Posterior cingulate gyrus (tissue), 11 donors: Measurements from ENCODE around the gene ZNF624.
"Not testable (repeated sequence)": the region's sequence is repeated elsewhere in the genome, so short reads cannot be mapped to it uniquely, and the experiment has no call there.

Experiments
- DNase-seq, 10 donors: peaks; one replicate each; pipeline versions ENCODE4 v3.0.0 to v3.0.0-alpha.2; 2020 to 2021; ENCODE audit warnings: mixed read lengths in 3 of 10
- intact Hi-C: fragments of 100-400 bp; cut with DNase I; formaldehyde crosslinking; loops from one replicate; pipeline ENCODE4 v1.15.1; 2023

ZNF624 gene

GRCh38 chr17:16653367-16654041 lies at the start of gene ZNF624:
TSS of gene ZNF624 (minus strand) at chr17:16653850.
- intact Hi-C loops, result loop anchor here (5.0 kb wide), 1 partner anchor 71 kb away; no protein-coding TSS in a partner anchor
- peak; percentile 84 to 98 (median 88) for DNase-seq

GRCh38 chr17:16697603-16698002 lies 44.0 kb upstream of the ZNF624 start:
- DNase-seq, intact Hi-C loops: not testable (repeated sequence)

- peak in 1 of 10 donors; percentile 27 for DNase-seq
- intact Hi-C loops, result not testable (repeated sequence)
Observed at GRCh38 chr17:16690447-16690846, 36.8 kb upstream of the ZNF624 start.

- DNase-seq, result peak in 3 of 10 donors; percentile 15 to 76 (median 72)
- intact Hi-C loops, result not testable (repeated sequence)
Observed at GRCh38 chr17:16689731-16690281, 36.2 kb upstream of the ZNF624 start, which contains the start of gene CCDC144A. TSS of gene CCDC144A (plus strand) at chr17:16690241. CDS start at chr17:16690401, 160 bp downstream.

- DNase-seq, intact Hi-C loops: not testable (repeated sequence)
Observed at GRCh38 chr17:16687151-16687550, 33.5 kb upstream of the ZNF624 start.

GRCh38 chr17:16686019-16686418 lies 32.4 kb upstream of the ZNF624 start:
- DNase-seq, result not testable (repeated sequence)

GRCh38 chr17:16683290-16684138 lies 29.9 kb upstream of the ZNF624 start:
- intact Hi-C loops, result not testable (repeated sequence)
- peak in 2 of 10 donors; percentile 35 to 80 for DNase-seq

More at GRCh38 chr17:16686019-16686418, 32.4 kb upstream of the ZNF624 start:
- intact Hi-C loops, result not testable (repeated sequence)

- intact Hi-C loops, result no loop called here
- DNase-seq, result no peak
Observed at GRCh38 chr17:16676676-16677268, 23.1 kb upstream of the ZNF624 start.

- intact Hi-C loops, result not testable (repeated sequence)
- DNase-seq, result peak; percentile 54 to 92 (median 66)
Observed at GRCh38 chr17:16666907-16667636, 13.4 kb upstream of the ZNF624 start.

GRCh38 chr17:16666553-16666906 lies 12.9 kb upstream of the ZNF624 start:
- not testable (repeated sequence) for DNase-seq

GRCh38 chr17:16662936-16663335 lies 9.3 kb upstream of the ZNF624 start:
- intact Hi-C loops, result no loop called here
- no peak for DNase-seq

More at GRCh38 chr17:16666553-16666906, 12.9 kb upstream of the ZNF624 start:
- intact Hi-C loops, result not testable (repeated sequence)

- intact Hi-C loops, result no loop called here
- DNase-seq, result no peak
Observed at GRCh38 chr17:16661217-16661616, 7.6 kb upstream of the ZNF624 start.

GRCh38 chr17:16652847-16653366 lies 743 bp downstream of the ZNF624 start:
- intact Hi-C loops, result loop anchor here (5.0 kb wide), 1 partner anchor 71 kb away; no protein-coding TSS in a partner anchor
- DNase-seq, result no peak

- no peak for DNase-seq
- intact Hi-C loops, result loop anchor here (5.0 kb wide), 1 partner anchor 70 kb away; no protein-coding TSS in a partner anchor
Observed at GRCh38 chr17:16652252-16652651, 1.4 kb downstream of the ZNF624 start.

- no peak for DNase-seq
- intact Hi-C loops, result no loop called here
Observed at GRCh38 chr17:16649585-16649984, 4.1 kb downstream of the ZNF624 start.

GRCh38 chr17:16639438-16639837 lies 14.2 kb downstream of the ZNF624 start:
- intact Hi-C loops, result no loop called here

GRCh38 chr17:16623282-16623681 lies 30.4 kb downstream of the ZNF624 start:
- intact Hi-C loops, result no loop called here
- no peak for DNase-seq

More at GRCh38 chr17:16639438-16639837, 14.2 kb downstream of the ZNF624 start:
- DNase-seq, result no peak

GRCh38 chr17:16622540-16623277 lies 30.9 kb downstream of the ZNF624 start:
- DNase-seq, result no peak
- intact Hi-C loops, result no loop called here
